Measurements from ENCODE around the gene TMEM140. TPM values are rescaled to one million over a fixed set of nuclear protein-coding genes. Genes with fewer than 3 reads are reported as not detected.
A peak's percentile ranks its signal among the peaks of the same experiment; 100 is the strongest.
"Not testable (repeated sequence)": the region's sequence is repeated elsewhere in the genome, so short reads cannot be mapped to it uniquely, and the experiment has no call there.

Gene TMEM140
- total RNA-seq, 1 donor from 2014 or later, result 76.1 TPM

GRCh38 chr7:135159359-135160085 lies 11.7 kb downstream of the TMEM140 start:
- peak; percentile 28 for DNase-seq

- DNase-seq, result peak; percentile 89
Measured at GRCh38 chr7:135160098-135160857, 12.4 kb downstream of the TMEM140 start.

DNA sequence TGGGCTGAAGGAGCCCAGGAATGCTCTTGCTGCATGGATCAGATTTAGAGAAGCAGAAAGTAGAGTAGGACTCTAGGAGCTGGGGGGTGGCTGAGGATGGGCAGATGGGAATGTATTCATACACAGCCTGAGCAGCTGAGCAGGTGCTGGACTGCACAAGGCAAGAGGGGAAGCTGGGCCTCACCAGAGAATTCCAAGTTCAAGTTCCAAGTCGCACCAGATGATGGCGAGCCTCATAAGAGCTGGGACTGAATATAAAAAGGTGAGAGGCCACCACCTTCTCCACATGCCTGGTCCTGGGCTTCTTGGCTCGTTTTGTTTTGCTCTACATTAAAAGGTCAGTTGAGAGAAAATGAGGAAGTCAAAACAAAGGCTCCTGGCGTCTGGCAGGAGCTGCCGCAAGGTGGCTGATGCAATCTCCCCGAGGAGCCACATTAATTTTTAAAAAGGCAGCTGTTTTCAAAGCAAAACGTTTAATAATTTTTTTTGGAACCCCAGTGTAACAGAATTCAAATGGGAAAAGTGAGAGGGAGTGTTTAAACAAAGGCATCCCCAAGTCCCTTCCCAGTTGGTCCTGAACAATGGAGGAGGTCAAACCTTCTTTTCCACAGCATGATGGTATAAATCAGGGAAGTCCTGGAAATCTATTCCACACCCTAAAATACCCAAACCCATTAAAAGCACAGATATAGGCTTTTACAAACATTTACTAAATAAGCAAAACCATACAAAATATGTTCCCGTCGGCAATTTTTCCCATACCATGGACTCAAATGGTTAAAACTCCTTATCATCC lies 13.2 kb downstream of the TMEM140 start:
- peak; percentile 83 for DNase-seq

GRCh38 chr7:135161669-135162068 lies 13.8 kb downstream of the TMEM140 start:
- no peak for DNase-seq

GRCh38 chr7:135162382-135163001 lies 14.6 kb downstream of the TMEM140 start:
- DNase-seq, result no peak

GRCh38 chr7:135164357-135165061 lies 16.6 kb downstream of the TMEM140 start:
- DNase-seq, result no peak

- no peak for DNase-seq
Measured at GRCh38 chr7:135165862-135166261, 18.0 kb downstream of the TMEM140 start.

GRCh38 chr7:135166338-135166990 lies 18.6 kb downstream of the TMEM140 start:
- DNase-seq, result peak; percentile 59

DNA sequence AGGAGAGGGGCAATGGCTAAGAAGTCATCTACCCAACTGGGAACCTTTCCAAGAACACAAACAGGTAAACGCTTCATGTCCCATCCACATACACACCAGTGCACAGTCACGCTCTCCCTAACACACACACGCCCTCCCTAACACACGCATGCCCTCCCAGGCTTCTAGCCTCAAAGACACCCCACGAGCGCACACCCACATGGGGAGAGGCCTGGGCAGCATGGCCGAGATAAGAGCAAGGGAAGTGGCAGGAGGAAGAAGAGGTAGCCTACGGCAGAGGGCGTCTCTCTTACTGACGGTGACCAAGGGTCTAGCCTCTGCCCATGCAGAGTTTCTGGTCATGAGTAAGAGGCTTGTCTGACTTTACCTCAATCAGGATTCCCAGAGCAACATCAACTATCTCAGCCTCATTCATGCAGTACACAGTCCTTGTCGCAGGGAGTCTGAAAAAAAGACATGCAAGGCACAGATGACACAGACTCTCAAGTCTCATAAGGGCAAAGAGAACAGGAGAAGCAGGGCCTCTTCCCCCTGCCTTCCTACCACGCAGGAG lies 19.6 kb downstream of the TMEM140 start:
- no peak for DNase-seq

- peak; percentile 44 for DNase-seq
Measured at GRCh38 chr7:135168001-135168400, 20.1 kb downstream of the TMEM140 start.

GRCh38 chr7:135168489-135169140 lies 20.7 kb downstream of the TMEM140 start:
- DNase-seq, result no peak

DNA sequence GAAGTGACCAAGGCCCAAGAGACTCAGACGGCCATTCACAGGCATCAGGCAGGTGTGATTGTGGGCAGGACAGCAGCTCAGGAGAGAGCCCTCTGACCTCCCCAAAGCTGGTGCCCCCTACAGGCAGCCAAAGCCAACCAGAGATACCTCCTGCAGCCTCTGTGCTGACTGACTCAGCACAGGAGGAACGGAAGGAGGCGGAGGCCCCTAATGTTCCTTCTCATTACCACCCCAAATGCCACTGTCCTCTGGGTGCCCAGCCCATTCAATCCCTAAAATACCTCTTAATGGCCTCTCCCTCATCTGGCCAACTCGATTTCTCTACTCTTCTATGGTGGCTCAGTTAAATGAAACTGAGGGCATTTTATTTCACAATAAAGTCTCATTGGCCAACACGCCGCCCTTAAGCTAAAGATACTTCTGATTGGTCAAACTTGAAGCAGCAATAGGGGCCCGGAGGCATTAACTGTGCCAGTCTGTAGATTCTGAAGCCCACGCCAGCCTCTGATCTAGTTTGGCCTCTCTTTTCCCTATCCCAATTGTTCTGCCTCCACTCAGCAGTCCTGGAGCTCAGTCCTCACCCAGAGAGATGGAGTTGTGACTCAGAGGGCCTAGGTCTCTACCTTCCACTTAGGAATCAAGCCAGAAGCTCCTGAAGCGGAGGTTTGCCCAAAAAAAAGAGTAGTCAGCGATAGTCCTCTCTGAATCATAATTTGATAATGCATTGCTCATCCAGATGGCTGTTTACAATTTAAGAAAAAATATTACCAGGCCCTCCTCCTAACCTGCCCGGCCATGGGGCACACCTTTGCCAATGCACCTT lies 21.5 kb downstream of the TMEM140 start:
- DNase-seq, result peak; percentile 63

DNA sequence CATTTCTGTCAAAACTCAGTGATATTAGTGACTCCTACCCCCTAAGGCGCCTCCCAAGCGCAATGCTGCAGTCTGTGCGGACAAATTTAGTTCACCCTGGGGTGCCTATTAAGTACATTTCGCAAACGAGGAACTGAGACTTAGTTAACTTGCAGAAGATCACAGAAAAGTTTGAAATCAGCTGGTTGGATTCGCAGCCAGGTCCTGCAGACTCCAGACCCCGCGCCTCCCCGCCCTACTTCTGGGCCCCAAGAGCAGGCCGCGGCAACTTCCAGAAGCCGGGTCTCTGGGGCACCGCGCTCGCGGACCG lies 22.0 kb downstream of the TMEM140 start:
- no peak for DNase-seq

DNA sequence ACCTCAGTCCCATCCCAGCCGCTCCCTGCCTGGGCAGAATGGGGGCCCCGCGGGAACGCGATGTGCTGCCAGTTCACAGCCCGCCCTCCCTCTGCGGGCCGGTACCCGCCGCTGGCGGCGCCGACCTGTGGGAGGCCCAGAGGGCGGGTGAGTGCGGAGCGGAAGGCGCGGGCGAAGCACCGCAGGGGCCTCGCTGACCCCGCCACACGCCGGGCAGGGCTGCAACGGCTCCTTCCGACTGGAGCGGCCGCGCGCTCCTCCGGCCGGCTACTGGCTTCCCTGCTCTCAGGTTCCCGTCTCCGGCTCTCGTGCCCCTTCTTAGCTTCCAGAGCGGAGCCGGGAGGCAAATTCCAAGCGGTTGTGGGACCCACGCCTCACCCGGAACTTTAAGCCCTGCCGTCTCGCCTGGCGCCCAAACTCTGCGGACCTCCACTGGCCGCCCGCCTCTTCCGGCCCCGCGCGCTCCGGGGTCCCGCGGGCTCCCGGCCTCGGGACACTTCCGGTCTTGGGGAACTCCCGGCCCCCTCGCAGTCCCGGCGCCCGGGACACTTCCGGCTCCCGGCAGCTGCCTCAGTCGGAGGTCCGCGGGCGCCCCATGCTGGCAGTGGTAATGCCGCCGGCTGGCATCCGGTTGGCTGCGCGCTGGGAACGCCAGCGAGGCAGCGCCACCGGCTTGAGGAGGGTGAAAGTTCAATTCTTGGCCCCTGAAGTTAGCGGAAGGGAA lies 22.6 kb downstream of the TMEM140 start, which contains the start of gene CYREN:
TSS of gene CYREN (minus strand) at position 434 of the 724 bp plus-strand sequence. CDS start 1,785 bp downstream, outside the sequence.
- peak; percentile 95 for DNase-seq

GRCh38 chr7:135170998-135171481 lies 23.2 kb downstream of the TMEM140 start:
- not testable (repeated sequence) for DNase-seq

DNA sequence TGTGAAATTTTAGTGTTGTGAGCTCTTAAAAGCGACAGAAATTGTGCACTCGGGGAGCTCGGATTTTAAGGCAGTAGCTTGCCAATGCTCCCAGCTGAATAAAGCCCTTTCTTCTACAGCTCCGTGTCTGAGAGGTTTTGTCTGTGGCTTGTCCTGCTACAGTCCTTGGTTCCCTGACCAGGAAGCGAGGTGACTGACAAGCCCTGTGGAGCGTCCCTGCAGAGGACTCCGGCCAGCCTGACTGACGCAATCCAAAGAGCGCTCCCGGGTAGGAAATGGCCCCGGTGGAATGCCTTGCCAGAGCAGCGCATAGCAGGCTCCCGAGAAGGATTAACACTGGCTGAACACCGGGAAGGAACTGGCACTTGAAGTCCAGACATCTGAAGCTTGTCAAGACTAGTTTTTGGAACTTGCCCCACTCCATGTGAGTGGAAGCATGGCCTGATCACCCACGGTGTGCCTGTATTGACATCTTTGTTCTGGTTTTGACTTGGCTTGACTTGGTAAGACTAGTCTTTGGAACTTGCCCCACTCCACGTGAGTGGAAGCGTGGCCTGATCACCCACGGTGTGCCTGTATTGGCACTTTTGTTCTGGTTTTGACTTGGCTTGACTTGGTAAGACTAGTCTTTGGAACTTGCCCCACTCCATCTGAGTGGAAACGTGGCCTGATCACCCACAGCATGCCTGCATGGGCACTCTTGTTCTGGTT lies 23.9 kb downstream of the TMEM140 start:
- DNase-seq, result peak; percentile 31

DNA sequence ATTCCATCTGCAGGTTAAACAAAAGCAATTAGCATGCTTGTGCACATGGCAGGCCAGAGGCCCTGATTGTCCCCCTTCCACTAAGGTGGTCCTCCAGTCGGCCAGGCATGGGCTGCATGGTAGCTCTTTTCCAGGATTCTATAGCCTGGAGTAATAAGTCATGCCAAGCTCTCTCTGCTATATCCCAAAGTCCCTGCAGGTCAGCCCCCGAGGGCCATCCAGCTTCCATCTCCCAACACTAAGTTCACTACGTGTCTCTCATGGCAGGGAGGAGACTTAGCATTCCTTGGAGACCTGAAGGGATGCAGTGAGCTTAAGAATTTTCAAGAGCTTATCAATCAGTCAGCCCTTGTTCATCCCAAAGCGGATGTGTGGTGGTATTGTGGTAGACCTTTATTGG lies 26.0 kb downstream of the TMEM140 start:
- DNase-seq, result not testable (repeated sequence)

DNA sequence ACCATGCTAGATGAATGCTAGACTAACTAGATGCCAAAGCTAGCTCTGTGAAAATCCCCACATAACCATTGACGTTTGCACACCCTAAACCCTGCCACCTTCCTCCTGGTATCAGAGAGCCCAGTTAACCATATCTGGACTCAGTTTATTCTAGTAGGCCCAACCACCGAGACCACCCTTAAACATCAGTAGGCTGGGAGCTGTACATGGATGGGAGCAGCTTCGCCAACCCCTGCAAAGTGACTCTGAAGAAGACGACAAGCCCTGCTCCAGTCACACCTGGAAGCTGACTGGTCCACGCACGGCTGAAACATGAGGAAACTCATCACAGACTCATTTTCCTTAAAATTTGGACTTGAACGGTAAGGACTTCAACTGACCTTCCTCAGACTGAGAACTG lies 27.1 kb downstream of the TMEM140 start:
- no peak for DNase-seq
